ENCODE measurements around the gene AGPS. TPM values are rescaled to one million over a fixed set of nuclear protein-coding genes. Genes with fewer than 3 reads are reported as not detected.

The AGPS gene
- total RNA-seq, 1 experiment from 2014 or later, result 46.7 TPM

DNA sequence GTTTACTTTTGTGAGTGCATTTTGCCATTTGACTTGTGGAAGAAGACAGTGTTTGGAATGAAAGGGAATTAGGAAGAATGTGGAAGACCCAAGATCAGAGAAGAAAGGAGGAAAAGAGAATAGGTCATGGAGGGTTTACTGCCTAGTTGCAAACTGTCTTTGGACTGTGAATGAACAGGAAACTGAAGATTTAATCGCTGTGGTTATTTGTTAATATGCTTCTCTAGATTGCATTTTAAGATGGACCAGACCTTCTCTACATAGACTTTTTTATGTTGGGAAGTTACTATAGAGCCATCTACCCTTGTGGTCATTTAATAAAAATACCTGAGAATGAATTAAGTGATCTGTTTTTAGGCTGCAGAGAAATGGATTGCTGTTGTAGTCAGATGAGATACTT lies 6.2 kb downstream of the AGPS start:
- Histone ChIP-seq H3K27me3 (replicated peaks; ENCODE audit: insufficient read depth, low read depth, low read length, poor library complexity) (no peaks in the 10 kb centered on the region), H3K4me1 (ENCODE audit: insufficient read depth, low read length, poor library complexity, severe bottlenecking) (peaks cover 22% of the 10 kb centered on the region), H3K9me3 (ENCODE audit: low read depth, low read length, poor library complexity, severe bottlenecking) (no peaks in the 10 kb centered on the region), H3K27ac (ENCODE audit: low read depth, low read length, poor library complexity, severe bottlenecking) (no peak overlapping the region), H3K36me3 (ENCODE audit: insufficient read depth, low read length, poor library complexity, severe bottlenecking) (no peaks in the 10 kb centered on the region), H3K4me3 (ENCODE audit: low read depth, low read length, poor library complexity, severe bottlenecking) (no peak overlapping the region)
- intact Hi-C loops (cut with micrococcal nuclease; ENCODE audit: unreplicated experiment), result no loop called here
- TF ChIP-seq EZH2 (IDR thresholded peaks at IDR 0.05; ENCODE audit: borderline replicate concordance, low read depth, low read length, poor library complexity, severe bottlenecking), result no peak
- TF ChIP-seq, protein P1, sequence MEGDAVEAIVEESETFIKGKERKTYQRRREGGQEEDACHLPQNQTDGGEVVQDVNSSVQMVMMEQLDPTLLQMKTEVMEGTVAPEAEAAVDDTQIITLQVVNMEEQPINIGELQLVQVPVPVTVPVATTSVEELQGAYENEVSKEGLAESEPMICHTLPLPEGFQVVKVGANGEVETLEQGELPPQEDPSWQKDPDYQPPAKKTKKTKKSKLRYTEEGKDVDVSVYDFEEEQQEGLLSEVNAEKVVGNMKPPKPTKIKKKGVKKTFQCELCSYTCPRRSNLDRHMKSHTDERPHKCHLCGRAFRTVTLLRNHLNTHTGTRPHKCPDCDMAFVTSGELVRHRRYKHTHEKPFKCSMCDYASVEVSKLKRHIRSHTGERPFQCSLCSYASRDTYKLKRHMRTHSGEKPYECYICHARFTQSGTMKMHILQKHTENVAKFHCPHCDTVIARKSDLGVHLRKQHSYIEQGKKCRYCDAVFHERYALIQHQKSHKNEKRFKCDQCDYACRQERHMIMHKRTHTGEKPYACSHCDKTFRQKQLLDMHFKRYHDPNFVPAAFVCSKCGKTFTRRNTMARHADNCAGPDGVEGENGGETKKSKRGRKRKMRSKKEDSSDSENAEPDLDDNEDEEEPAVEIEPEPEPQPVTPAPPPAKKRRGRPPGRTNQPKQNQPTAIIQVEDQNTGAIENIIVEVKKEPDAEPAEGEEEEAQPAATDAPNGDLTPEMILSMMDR (conservative IDR thresholded peaks at IDR 0.05; ENCODE audit: low read depth, low read length), result no peak
- ChIA-PET POLR2A (ENCODE audit: low non-redundant PET) (no interaction called here), CTCF (no interaction called here)
- no TSS peak for BruUV-seq (replicated peaks)
- no peak for DNase-seq (ENCODE audit: low spot score)

DNA sequence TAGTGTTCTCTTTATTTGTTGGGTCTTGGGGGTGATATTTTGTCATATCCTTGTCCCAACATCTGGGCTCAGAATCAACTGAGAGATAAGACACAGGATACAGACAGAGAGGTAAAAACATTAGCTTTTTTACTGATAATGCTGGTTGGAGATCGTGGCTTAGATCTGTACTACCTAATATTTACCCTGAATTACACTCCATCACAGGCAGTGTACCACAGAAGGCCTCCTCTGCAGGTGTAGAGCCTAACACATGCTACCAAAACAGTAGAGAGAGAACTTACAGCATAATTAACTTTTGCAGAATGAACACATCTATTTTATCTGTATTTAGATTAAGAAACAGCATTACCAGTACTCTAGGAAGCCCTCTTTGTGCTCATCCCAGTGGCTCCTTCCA lies 6.8 kb downstream of the AGPS start:
- no peaks in the 10 kb centered on the region for H3K36me3 ChIP-seq (ENCODE audit: insufficient read depth, low read length, poor library complexity, severe bottlenecking)
- no peak overlapping the region for H3K4me3 ChIP-seq (ENCODE audit: low read depth, low read length, poor library complexity, severe bottlenecking)
- no TSS peak for BruUV-seq (replicated peaks)
- TF ChIP-seq, protein P1 (conservative IDR thresholded peaks at IDR 0.05; ENCODE audit: low read depth, low read length), result no peak
- no peak for TF ChIP-seq EZH2 (IDR thresholded peaks at IDR 0.05; ENCODE audit: borderline replicate concordance, low read depth, low read length, poor library complexity, severe bottlenecking)
- intact Hi-C loops (cut with micrococcal nuclease; ENCODE audit: unreplicated experiment), result no loop called here
- no peak overlapping the region for H3K27ac ChIP-seq (ENCODE audit: low read depth, low read length, poor library complexity, severe bottlenecking)
- no peaks in the 10 kb centered on the region for H3K9me3 ChIP-seq (ENCODE audit: low read depth, low read length, poor library complexity, severe bottlenecking)
- POLR2A ChIA-PET (ENCODE audit: low non-redundant PET), result no interaction called here
- H3K4me1 ChIP-seq (ENCODE audit: insufficient read depth, low read length, poor library complexity, severe bottlenecking), result peaks cover 25% of the 10 kb centered on the region
- CTCF ChIA-PET, result no interaction called here
- no peaks in the 10 kb centered on the region for H3K27me3 ChIP-seq (replicated peaks; ENCODE audit: insufficient read depth, low read depth, low read length, poor library complexity)
- DNase-seq (ENCODE audit: low spot score), result no peak

DNA sequence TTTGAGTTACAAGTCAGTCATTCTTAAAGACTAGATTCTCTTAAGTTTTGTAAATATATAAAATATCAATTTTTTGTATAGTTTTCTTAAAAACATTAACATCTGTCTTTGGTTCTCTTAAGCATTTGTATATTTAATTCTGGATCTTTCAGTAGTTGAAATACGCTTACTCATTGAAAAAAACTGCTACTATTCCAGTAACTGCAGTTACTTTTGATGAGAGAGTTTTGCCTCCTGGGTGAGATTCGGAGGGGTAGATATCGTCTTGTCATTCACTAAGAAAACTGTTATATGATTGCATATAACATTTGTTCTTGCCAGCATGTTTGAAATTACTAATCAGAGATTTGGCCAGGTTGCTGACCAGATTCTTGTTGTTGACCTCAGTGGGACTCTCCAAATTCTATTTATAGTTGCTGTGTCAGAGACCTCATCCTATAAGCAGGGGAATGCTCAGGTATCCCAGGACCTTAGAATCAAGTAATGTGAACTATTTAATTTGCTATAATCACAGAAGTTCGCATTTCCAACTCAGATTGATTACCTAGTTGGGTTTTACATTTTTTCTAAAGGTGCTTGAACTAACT lies 7.9 kb downstream of the AGPS start:
- Histone ChIP-seq H3K4me1 (ENCODE audit: insufficient read depth, low read length, poor library complexity, severe bottlenecking) (peaks cover 36% of the 10 kb centered on the region), H3K4me3 (ENCODE audit: low read depth, low read length, poor library complexity, severe bottlenecking) (no peak overlapping the region), H3K36me3 (ENCODE audit: insufficient read depth, low read length, poor library complexity, severe bottlenecking) (no peaks in the 10 kb centered on the region), H3K27ac (ENCODE audit: low read depth, low read length, poor library complexity, severe bottlenecking) (no peak overlapping the region), H3K9me3 (ENCODE audit: low read depth, low read length, poor library complexity, severe bottlenecking) (no peaks in the 10 kb centered on the region), H3K27me3 (replicated peaks; ENCODE audit: insufficient read depth, low read depth, low read length, poor library complexity) (no peaks in the 10 kb centered on the region)
- TF ChIP-seq EZH2 (IDR thresholded peaks at IDR 0.05; ENCODE audit: borderline replicate concordance, low read depth, low read length, poor library complexity, severe bottlenecking), result no peak
- TF ChIP-seq, protein P1 (conservative IDR thresholded peaks at IDR 0.05; ENCODE audit: low read depth, low read length), result no peak
- intact Hi-C loops (cut with micrococcal nuclease; ENCODE audit: unreplicated experiment), result no loop called here
- DNase-seq (ENCODE audit: low spot score), result no peak
- ChIA-PET CTCF (no interaction called here), POLR2A (ENCODE audit: low non-redundant PET) (no interaction called here)
- BruUV-seq (replicated peaks), result no TSS peak
